ENCODE data around the gene SERPINC1. TPM values are rescaled to one million over a fixed set of nuclear protein-coding genes. Genes with fewer than 3 reads are reported as not detected.
A peak's percentile ranks its signal among the peaks of the same experiment; 100 is the strongest.

The SERPINC1 gene
- total and polyA plus RNA-seq, 9 of the 15 experiments (the other 6 are each of a cell fraction or from before 2014, with no cell fraction given): 0.07 to 1.2 (median 0.50) TPM

DNA sequence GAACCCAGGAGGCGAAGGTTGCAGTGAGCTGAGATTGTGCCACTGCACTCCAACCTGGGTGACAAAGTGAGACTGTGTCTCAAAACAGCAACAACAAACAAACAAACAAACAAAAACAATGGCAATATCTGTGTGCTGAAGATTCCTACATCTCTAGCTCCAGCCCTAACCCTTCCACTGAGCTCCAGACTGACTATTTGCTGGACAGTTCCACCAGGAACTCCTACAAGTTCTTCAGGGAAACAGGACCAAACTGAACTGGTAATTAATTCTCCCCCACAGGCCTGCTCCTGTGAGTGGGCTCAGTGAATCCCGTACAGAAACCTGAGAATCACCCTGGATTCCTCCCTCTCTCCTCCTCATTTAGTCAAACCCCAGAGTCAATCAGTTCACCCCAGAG, 1.5 kb downstream of the SERPINC1 start:
- no peak overlapping the region for H3K4me2 ChIP-seq (ENCODE audit: insufficient read depth, low read length)
- no peaks in the 10 kb centered on the region for H3K9me3 ChIP-seq (replicated peaks; ENCODE audit: control insufficient read depth, insufficient read depth, low read depth, low read length)
- H3K9me1 ChIP-seq (ENCODE audit: control insufficient read depth, insufficient read depth, low read length): no peaks in the 10 kb centered on the region
- no peak for FAIRE-seq
- ChIA-PET POLR2A (interaction anchor here (0.7 to 4.0 kb wide), 5 partner anchors 10 to 54 kb away, joined by 3 to 16 read pairs (median 4); partner anchors contain the start of genes GAS5 and ZBTB37), CTCF (ENCODE audit: low intra/inter-chr PET ratio) (no interaction called here)
- BruUV-seq (replicated peaks): no TSS peak
- no peak overlapping the region for H3K4me3 ChIP-seq
- no peak for ATAC-seq
- in situ Hi-C loops (cut with MboI): no loop called here
- no peak overlapping the region for H2AFZ ChIP-seq (ENCODE audit: low read depth, low read length)
- no peak for TF ChIP-seq MCM2 (IDR thresholded peaks at IDR 0.05; ENCODE audit: low read depth)
- TF ChIP-seq CREM (IDR thresholded peaks at IDR 0.05; ENCODE audit: low read depth): no peak
- no peak for TF ChIP-seq USF2 (CRISPR knock-in tag; IDR thresholded peaks at IDR 0.05)
- TF ChIP-seq ZKSCAN8 (CRISPR knock-in tag; IDR thresholded peaks at IDR 0.05): no peak
- TF ChIP-seq, protein P1, sequence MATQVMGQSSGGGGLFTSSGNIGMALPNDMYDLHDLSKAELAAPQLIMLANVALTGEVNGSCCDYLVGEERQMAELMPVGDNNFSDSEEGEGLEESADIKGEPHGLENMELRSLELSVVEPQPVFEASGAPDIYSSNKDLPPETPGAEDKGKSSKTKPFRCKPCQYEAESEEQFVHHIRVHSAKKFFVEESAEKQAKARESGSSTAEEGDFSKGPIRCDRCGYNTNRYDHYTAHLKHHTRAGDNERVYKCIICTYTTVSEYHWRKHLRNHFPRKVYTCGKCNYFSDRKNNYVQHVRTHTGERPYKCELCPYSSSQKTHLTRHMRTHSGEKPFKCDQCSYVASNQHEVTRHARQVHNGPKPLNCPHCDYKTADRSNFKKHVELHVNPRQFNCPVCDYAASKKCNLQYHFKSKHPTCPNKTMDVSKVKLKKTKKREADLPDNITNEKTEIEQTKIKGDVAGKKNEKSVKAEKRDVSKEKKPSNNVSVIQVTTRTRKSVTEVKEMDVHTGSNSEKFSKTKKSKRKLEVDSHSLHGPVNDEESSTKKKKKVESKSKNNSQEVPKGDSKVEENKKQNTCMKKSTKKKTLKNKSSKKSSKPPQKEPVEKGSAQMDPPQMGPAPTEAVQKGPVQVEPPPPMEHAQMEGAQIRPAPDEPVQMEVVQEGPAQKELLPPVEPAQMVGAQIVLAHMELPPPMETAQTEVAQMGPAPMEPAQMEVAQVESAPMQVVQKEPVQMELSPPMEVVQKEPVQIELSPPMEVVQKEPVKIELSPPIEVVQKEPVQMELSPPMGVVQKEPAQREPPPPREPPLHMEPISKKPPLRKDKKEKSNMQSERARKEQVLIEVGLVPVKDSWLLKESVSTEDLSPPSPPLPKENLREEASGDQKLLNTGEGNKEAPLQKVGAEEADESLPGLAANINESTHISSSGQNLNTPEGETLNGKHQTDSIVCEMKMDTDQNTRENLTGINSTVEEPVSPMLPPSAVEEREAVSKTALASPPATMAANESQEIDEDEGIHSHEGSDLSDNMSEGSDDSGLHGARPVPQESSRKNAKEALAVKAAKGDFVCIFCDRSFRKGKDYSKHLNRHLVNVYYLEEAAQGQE (IDR thresholded peaks at IDR 0.05; ENCODE audit: borderline replicate concordance): peak; percentile 56
- TF ChIP-seq, protein P1 (CRISPR knock-in tag; IDR thresholded peaks at IDR 0.05; ENCODE audit: low read depth): no peak
- no peak overlapping the region for H3K27ac ChIP-seq (ENCODE audit: extremely low read depth, low read depth, low read length)
- 68% methylated on average over 2 of the region's 2 CpGs for WGBS (ENCODE audit: insufficient coverage, low coverage, missing lambda C conversion rate)
- no peaks in the 10 kb centered on the region for H3K36me3 ChIP-seq (ENCODE audit: control insufficient read depth, insufficient read depth, low read length)
- no peaks in the 10 kb centered on the region for H3K27me3 ChIP-seq (ENCODE audit: control insufficient read depth in 2 of 2, insufficient read depth in 2 of 2, low read length in 2 of 2)
- H3K79me2 ChIP-seq (ENCODE audit: control insufficient read depth, insufficient read depth, low read length): no peaks in the 10 kb centered on the region
- DNase-seq (ENCODE audit: extremely low read depth in 1 of 4, low spot score in 3 of 4): no peak
- H3K9ac ChIP-seq (ENCODE audit: insufficient read depth in 1 of 2, low read depth in 2 of 2, low read length in 2 of 2): no peak overlapping the region
- H4K20me1 ChIP-seq (replicated peaks; ENCODE audit: control insufficient read depth, insufficient read depth, low read length): no peaks in the 10 kb centered on the region
- intact Hi-C loops (cut with micrococcal nuclease): loop anchor here (2.0 kb wide), 1 partner anchor 47 kb away; the partner anchor contains the start of gene ZBTB37
- H3K4me1 ChIP-seq (replicated peaks in 1 of 2; ENCODE audit: control insufficient read depth in 2 of 2, insufficient read depth in 2 of 2, low read length in 2 of 2): peaks cover 4 to 20% of the 10 kb centered on the region in 2 experiments; a peak in 4 of 5 replicates

All from K562 (cell line).